Endothelial cell (in vitro differentiated cells): ENCODE measurements around the gene NTSR2. TPM values are rescaled to one million over a fixed set of nuclear protein-coding genes. Genes with fewer than 3 reads are reported as not detected.

Experiments
- DNase-seq: peaks from one replicate; pipeline ENCODE4 v3.0.0; 2021; ENCODE audit warnings: low spot score
- H3K27ac Mint-ChIP-seq: one replicate; pipeline ENCODE4 v1.8.0; 2021; ENCODE audit warnings: mixed read lengths, inconsistent platforms; ENCODE audit not compliant: unreplicated experiment
- H3K27me3 Mint-ChIP-seq: one replicate; pipeline ENCODE4 v1.8.0; 2021; ENCODE audit warnings: mild to moderate bottlenecking, moderate library complexity, mixed read lengths, inconsistent platforms; ENCODE audit not compliant: unreplicated experiment
- H3K36me3 Mint-ChIP-seq: one replicate; pipeline ENCODE4 v1.8.0; 2021; ENCODE audit warnings: mild to moderate bottlenecking, low read depth, mixed read lengths, inconsistent platforms; ENCODE audit not compliant: unreplicated experiment
- H3K4me1 Mint-ChIP-seq: one replicate; pipeline ENCODE4 v1.8.0; 2021; ENCODE audit warnings: mild to moderate bottlenecking, mixed read lengths, inconsistent platforms; ENCODE audit not compliant: unreplicated experiment
- H3K4me3 Mint-ChIP-seq: one replicate; pipeline ENCODE4 v1.8.0; 2021; ENCODE audit warnings: mild to moderate bottlenecking, mixed read lengths, inconsistent platforms; ENCODE audit not compliant: unreplicated experiment
- H3K9me3 Mint-ChIP-seq: one replicate; pipeline ENCODE4 v1.8.0; 2021; ENCODE audit warnings: mixed read lengths, inconsistent platforms; ENCODE audit not compliant: unreplicated experiment
- CTCF ChIP-seq: fragments of 200-600 bp; sonication (generic); IDR thresholded peaks from one replicate; pipeline ENCODE4 v1.5.0; 2021; ENCODE audit warnings: antibody characterized with exemption; ENCODE audit not compliant: unreplicated experiment
- total RNA-seq: library from RNA; stranded (reverse); fragmentation: NEBNext Ultra II Directional; extraction: Animal tissue kit (Norgen Biotek cat#: 25700); gene quantifications from one replicate; pipeline ENCODE4 v1.2.1, GENCODE V29; 2021; ENCODE audit not compliant: unreplicated experiment

The NTSR2 gene
- total RNA-seq, 1 donor from 2014 or later: not detected

- H3K4me1 Mint-ChIP-seq: no peaks in the 10 kb centered on the region
- DNase-seq: no peak
- no peaks in the 10 kb centered on the region for H3K9me3 Mint-ChIP-seq
- H3K4me3 Mint-ChIP-seq: no peak overlapping the region
- no peak overlapping the region for H3K27ac Mint-ChIP-seq
- H3K36me3 Mint-ChIP-seq: peaks cover 63% of the 10 kb centered on the region
- peaks cover 10% of the 10 kb centered on the region for H3K27me3 Mint-ChIP-seq
- TF ChIP-seq CTCF: no peak
Observed at GRCh38 chr2:11630855-11631254, 39.1 kb downstream of the NTSR2 start.

GRCh38 chr2:11629851-11630250, 40.1 kb downstream of the NTSR2 start:
- Mint-ChIP-seq H3K27me3 (peaks cover 10% of the 10 kb centered on the region), H3K9me3 (no peaks in the 10 kb centered on the region), H3K4me3 (no peak overlapping the region), H3K36me3 (peaks cover 70% of the 10 kb centered on the region), H3K27ac (no peak overlapping the region), H3K4me1 (no peaks in the 10 kb centered on the region)
- no peak for DNase-seq
- no peak for TF ChIP-seq CTCF

- DNase-seq: no peak
- Mint-ChIP-seq H3K27me3 (peaks cover 10% of the 10 kb centered on the region), H3K9me3 (no peaks in the 10 kb centered on the region), H3K4me1 (no peaks in the 10 kb centered on the region), H3K36me3 (peaks cover 70% of the 10 kb centered on the region), H3K4me3 (no peak overlapping the region), H3K27ac (no peak overlapping the region)
- TF ChIP-seq CTCF: no peak
Observed at GRCh38 chr2:11629215-11629614, 40.8 kb downstream of the NTSR2 start.

DNA sequence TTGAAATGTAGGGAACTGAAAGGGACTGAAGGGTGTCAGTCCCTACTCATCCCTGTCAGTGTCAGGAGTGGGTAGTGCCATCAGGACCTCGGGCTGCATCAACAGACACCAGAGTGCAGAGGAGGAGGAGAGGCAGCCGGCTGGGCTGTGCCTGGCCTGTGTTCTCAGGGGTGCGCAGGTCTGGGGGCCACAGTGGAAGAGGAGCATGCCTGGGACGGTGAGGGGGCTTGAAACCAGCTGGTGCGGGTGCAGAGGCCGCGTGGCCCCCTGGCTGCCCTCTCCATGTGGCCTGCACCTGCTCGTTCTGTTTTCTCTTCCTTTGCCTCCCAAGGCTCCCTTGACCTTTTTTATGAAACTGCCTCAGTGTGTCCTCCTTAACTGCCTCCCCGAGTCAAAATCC, 41.3 kb downstream of the NTSR2 start:
- Mint-ChIP-seq H3K36me3 (peaks cover 70% of the 10 kb centered on the region), H3K27me3 (peaks cover 10% of the 10 kb centered on the region), H3K27ac (no peak overlapping the region), H3K4me3 (no peak overlapping the region), H3K4me1 (no peaks in the 10 kb centered on the region), H3K9me3 (no peaks in the 10 kb centered on the region)
- no peak for DNase-seq
- no peak for TF ChIP-seq CTCF

- Mint-ChIP-seq H3K27ac (no peak overlapping the region), H3K36me3 (peaks cover 57% of the 10 kb centered on the region), H3K4me1 (no peaks in the 10 kb centered on the region), H3K27me3 (peaks cover 10% of the 10 kb centered on the region), H3K4me3 (peak overlapping the region; percentile 52), H3K9me3 (no peaks in the 10 kb centered on the region)
- no peak for DNase-seq
- no peak for TF ChIP-seq CTCF
Observed at GRCh38 chr2:11625671-11626070, 44.3 kb downstream of the NTSR2 start.
